GM08714 (cell line): ENCODE results near the gene KDM5D.

Experiments used
- H3K4me3 ChIP-seq: fragments of 200-500 bp; sonication (Bioruptor generic); 2 replicates; pipeline ENCODE4 v1.5.1; 2014; ENCODE audit warnings: mild to moderate bottlenecking, low read length, inconsistent platforms
- ZNF274 ChIP-seq: IDR thresholded peaks from 2 replicates; pipeline ENCODE4 v1.6.1; 2012; ENCODE audit warnings: mild to moderate bottlenecking, low read depth, low read length

The KDM5D gene

GRCh38 chrY:19744381-19745378 is at the start of gene KDM5D:
TSS of gene KDM5D (minus strand) at chrY:19744726. CDS start at chrY:19744534, 192 bp downstream.
- H3K4me3 ChIP-seq = no peak within 1 kb of the TSS
- TF ChIP-seq ZNF274 = no peak

- no peak overlapping the region for H3K4me3 ChIP-seq
- no peak for TF ChIP-seq ZNF274
Measured at GRCh38 chrY:19768375-19768774, 23.8 kb upstream of the KDM5D start.

DNA sequence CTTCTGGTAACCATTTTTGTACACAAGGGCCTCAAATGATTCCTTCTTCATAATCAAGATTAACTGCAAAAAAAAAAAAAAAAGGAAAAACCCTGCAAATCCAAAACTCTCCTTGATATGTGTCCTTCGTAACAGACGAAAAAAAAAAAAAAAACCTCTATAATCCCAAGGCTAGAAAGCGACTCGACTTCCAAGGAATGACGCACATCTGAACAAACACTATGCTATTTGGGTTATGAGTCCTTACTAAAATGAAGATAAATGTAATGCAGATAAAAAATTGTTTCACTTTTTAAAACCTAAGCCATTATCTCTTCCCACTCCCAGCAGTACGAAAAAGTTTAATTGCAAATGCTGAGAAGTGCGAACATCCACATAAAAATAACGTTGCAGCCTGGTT is 1.2 kb downstream of the KDM5D start:
- no peak overlapping the region for H3K4me3 ChIP-seq

GRCh38 chrY:19742153-19742552 is 2.4 kb downstream of the KDM5D start:
- no peak for TF ChIP-seq ZNF274
- H3K4me3 ChIP-seq = no peak overlapping the region

More for the DNA sequence above, 1.2 kb downstream of the KDM5D start:
- no peak for TF ChIP-seq ZNF274

- no peak overlapping the region for H3K4me3 ChIP-seq
- TF ChIP-seq ZNF274 = no peak
Measured at GRCh38 chrY:19734425-19734824, 10.1 kb downstream of the KDM5D start.

DNA sequence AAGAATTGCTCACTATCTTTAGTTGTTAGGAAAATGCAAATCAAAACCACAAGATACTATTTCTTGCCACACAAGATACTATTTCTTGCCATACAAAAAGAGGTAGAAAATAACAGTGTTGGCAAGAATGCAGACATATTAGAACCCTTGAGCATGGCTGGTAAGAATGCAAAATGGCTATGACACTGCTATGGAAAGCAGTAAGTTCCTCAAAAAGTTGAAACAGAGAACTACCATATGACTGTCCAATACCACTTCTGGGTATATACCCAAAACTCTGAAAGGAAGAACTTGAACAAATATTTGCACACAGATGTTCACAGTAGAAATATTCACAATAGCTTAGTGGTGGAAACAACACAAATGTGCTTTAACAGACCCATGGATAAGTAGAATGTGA is 26.6 kb downstream of the KDM5D start:
- TF ChIP-seq ZNF274 = no peak

GRCh38 chrY:19717146-19717545 is 27.4 kb downstream of the KDM5D start:
- H3K4me3 ChIP-seq = no peak overlapping the region
- TF ChIP-seq ZNF274 = no peak

More for the DNA sequence above, 26.6 kb downstream of the KDM5D start:
- H3K4me3 ChIP-seq = no peak overlapping the region

DNA sequence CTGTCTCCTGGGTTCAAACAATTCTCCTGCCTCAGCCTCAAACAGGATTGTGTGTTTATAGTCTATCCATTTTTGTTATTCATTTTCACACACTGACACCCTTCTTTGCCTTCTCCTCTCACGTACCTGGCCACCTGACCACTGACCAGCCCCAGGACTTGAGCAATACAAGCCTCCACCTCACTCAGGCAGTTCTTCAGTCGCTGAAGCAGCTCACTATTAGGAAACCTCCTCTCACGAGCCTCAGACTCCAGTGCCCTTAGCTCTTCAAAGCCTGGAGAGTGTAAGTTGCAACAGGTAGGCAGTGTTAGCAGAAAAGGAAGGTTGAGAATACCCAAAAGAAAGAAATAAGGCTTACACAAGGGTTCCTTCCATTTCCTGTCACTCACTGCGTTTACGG is 29.3 kb downstream of the KDM5D start:
- H3K4me3 ChIP-seq = no peak overlapping the region
- no peak for TF ChIP-seq ZNF274

DNA sequence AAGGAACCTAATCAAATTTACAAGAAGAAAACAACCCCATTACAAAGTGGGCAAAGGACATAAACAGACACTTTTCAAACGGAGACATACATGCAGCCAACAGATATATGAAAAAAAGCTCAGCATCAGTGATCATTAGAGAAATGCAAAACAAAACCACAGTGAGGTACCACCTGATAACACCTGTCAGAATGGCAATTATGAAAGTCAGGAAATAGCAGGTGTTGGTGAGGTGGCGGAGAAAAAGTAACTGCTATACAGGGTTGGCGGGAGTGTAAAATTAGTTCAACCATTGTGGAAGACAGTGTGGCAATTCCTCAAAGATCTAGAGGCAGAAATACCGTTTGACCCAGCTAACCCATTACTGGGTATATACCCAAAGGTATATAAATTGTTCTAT is 31.1 kb downstream of the KDM5D start:
- no peak for TF ChIP-seq ZNF274
- no peak overlapping the region for H3K4me3 ChIP-seq

DNA sequence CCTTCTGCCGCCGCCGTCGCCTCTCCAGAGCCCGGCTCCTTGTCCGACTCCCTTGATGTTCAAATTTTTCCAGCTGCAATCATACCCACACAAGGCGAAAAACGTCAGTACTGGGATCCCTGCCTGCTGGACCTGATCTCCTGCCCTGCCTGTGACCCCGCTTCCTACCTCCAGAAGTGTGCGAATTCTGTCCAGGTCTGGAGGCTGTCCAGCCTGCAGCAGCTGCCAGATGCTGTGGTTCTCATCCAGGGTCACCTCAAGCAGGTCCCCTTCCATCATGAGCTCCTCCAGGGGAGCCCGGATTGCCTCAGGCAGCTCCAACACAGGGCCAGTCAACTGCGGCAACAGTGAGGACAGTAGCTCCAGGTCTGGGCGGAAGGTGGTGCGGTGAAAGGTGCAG is 38.3 kb downstream of the KDM5D start:
- TF ChIP-seq ZNF274 = no peak
- no peak overlapping the region for H3K4me3 ChIP-seq

GRCh38 chrY:19698495-19698894 is 46.0 kb downstream of the KDM5D start:
- H3K4me3 ChIP-seq = no peak overlapping the region
- no peak for TF ChIP-seq ZNF274

- H3K4me3 ChIP-seq = no peak overlapping the region
- TF ChIP-seq ZNF274 = no peak
Measured at GRCh38 chrY:19680821-19681220, 63.7 kb downstream of the KDM5D start.
